Activated naive CD4-positive, alpha-beta T cell treated with anti-CD3 and anti-CD28 coated beads for 36 hours (primary cell): ENCODE results near the gene CDK6. TPM values are rescaled to one million over a fixed set of nuclear protein-coding genes. Genes with fewer than 3 reads are reported as not detected.
A peak's percentile ranks its signal among the peaks of the same experiment; 100 is the strongest.
"Not testable (repeated sequence)": the region's sequence is repeated elsewhere in the genome, so short reads cannot be mapped to it uniquely, and the experiment has no call there.

Experiments used
- CTCF ChIA-PET: fragments of 350-600 bp; sonication (Branson Sonifier 250); formaldehyde crosslinking; loops from one replicate; lab custom pipeline; 2021; ENCODE audit warnings: antibody characterized with exemption; lab: Charles Lee
- DNase-seq: peaks from one replicate; pipeline ENCODE4 v3.0.0-alpha.2; 2020
- H3K27ac Mint-ChIP-seq: one replicate; pipeline ENCODE4 v1.8.0; 2021; ENCODE audit warnings: mild to moderate bottlenecking, mixed read lengths
- H3K27me3 Mint-ChIP-seq: one replicate; pipeline ENCODE4 v1.8.0; 2021; ENCODE audit warnings: low read depth, mixed read lengths
- H3K36me3 Mint-ChIP-seq: one replicate; pipeline ENCODE4 v1.8.0; 2021; ENCODE audit warnings: low read depth, mixed read lengths
- H3K4me1 Mint-ChIP-seq: one replicate; pipeline ENCODE4 v1.8.0; 2021; ENCODE audit warnings: low read depth, mixed read lengths
- H3K4me3 Mint-ChIP-seq: one replicate; pipeline ENCODE4 v1.8.0; 2021; ENCODE audit warnings: mild to moderate bottlenecking, moderate library complexity, mixed read lengths
- H3K9me3 Mint-ChIP-seq: one replicate; pipeline ENCODE4 v1.8.0; 2021; ENCODE audit warnings: mixed read lengths
- intact Hi-C: fragments of 100-400 bp; cut with micrococcal nuclease; formaldehyde crosslinking; loops from one replicate; pipeline ENCODE4 v1.15.1; 2023
- total RNA-seq, 2 experiments: library from RNA; stranded (reverse); gene quantifications; one replicate each; pipeline ENCODE4 v1.2.3, GENCODE V29; 2021

CDK6 gene
- total RNA-seq, 2 experiments from 2014 or later = 99.4 to 101 TPM

- Mint-ChIP-seq H3K36me3 (peaks cover 42% of the 10 kb centered on the region), H3K27ac (peak overlapping the region; percentile 92), H3K4me3 (no peak overlapping the region), H3K9me3 (no peaks in the 10 kb centered on the region), H3K4me1 (peaks cover 70% of the 10 kb centered on the region), H3K27me3 (no peaks in the 10 kb centered on the region)
- CTCF ChIA-PET = interaction anchor here (0.6 to 1.7 kb wide), 7 partner anchors 39 to 281 kb away, joined by 3 to 5 read pairs (median 4); no protein-coding TSS in a partner anchor
- no peak for DNase-seq
- intact Hi-C loops = loop anchor here (5.0 kb wide), 1 partner anchor 239 kb away; the partner anchor contains the start of genes PEX1 and RBM48
These were observed 69.8 kb downstream of the CDK6 start for GRCh38 chr7:92766461-92767003.

GRCh38 chr7:92765725-92766124 lies 70.6 kb downstream of the CDK6 start:
- Mint-ChIP-seq H3K9me3 (no peaks in the 10 kb centered on the region), H3K27ac (no peak overlapping the region), H3K4me1 (peaks cover 73% of the 10 kb centered on the region), H3K36me3 (peaks cover 43% of the 10 kb centered on the region), H3K4me3 (no peak overlapping the region), H3K27me3 (no peaks in the 10 kb centered on the region)
- intact Hi-C loops = loop anchor here (5.0 kb wide), 1 partner anchor 238 kb away; the partner anchor contains the start of genes PEX1 and RBM48
- no peak for DNase-seq
- CTCF ChIA-PET = interaction anchor here (0.9 kb wide), 1 partner anchor 11 kb away, joined by 3 read pairs; no protein-coding TSS in a partner anchor

- CTCF ChIA-PET = no interaction called here
- Mint-ChIP-seq H3K36me3 (peaks cover 46% of the 10 kb centered on the region), H3K4me3 (no peak overlapping the region), H3K27ac (peak overlapping the region; percentile 70), H3K4me1 (peaks cover 60% of the 10 kb centered on the region), H3K27me3 (no peaks in the 10 kb centered on the region), H3K9me3 (no peaks in the 10 kb centered on the region)
- DNase-seq = peak; percentile 31
- intact Hi-C loops = loop anchor here (2.0 kb wide), 1 partner anchor 15 kb away; no protein-coding TSS in a partner anchor
These were observed 72.5 kb downstream of the CDK6 start for GRCh38 chr7:92763636-92764423.

GRCh38 chr7:92762851-92763250 lies 73.5 kb downstream of the CDK6 start:
- DNase-seq = no peak
- Mint-ChIP-seq H3K4me1 (peaks cover 50% of the 10 kb centered on the region), H3K27ac (no peak overlapping the region), H3K27me3 (no peaks in the 10 kb centered on the region), H3K9me3 (no peaks in the 10 kb centered on the region), H3K4me3 (no peak overlapping the region), H3K36me3 (peaks cover 48% of the 10 kb centered on the region)
- intact Hi-C loops = loop anchor here (2.0 kb wide), 1 partner anchor 14 kb away; no protein-coding TSS in a partner anchor
- CTCF ChIA-PET = interaction anchor here (1.2 kb wide), 1 partner anchor 10 kb away, joined by 5 read pairs; no protein-coding TSS in a partner anchor

GRCh38 chr7:92761391-92762097 lies 74.8 kb downstream of the CDK6 start:
- H3K4me1 Mint-ChIP-seq = peaks cover 38% of the 10 kb centered on the region
- H3K36me3 Mint-ChIP-seq = peaks cover 51% of the 10 kb centered on the region
- intact Hi-C loops = loop anchor here (2.0 kb wide), 1 partner anchor 13 kb away; no protein-coding TSS in a partner anchor
- H3K27ac Mint-ChIP-seq = peak overlapping the region; percentile 37
- DNase-seq = no peak
- no peaks in the 10 kb centered on the region for H3K9me3 Mint-ChIP-seq
- no peaks in the 10 kb centered on the region for H3K27me3 Mint-ChIP-seq
- CTCF ChIA-PET = interaction anchor here (0.7 to 1.2 kb wide), 3 partner anchors 8 to 23 kb away, joined by 4 to 11 read pairs (median 5); no protein-coding TSS in a partner anchor
- no peak overlapping the region for H3K4me3 Mint-ChIP-seq

- CTCF ChIA-PET = no interaction called here
- Mint-ChIP-seq H3K36me3 (peaks cover 56% of the 10 kb centered on the region), H3K9me3 (no peaks in the 10 kb centered on the region), H3K4me1 (peaks cover 43% of the 10 kb centered on the region), H3K27ac (no peak overlapping the region), H3K4me3 (no peak overlapping the region), H3K27me3 (no peaks in the 10 kb centered on the region)
- no peak for DNase-seq
- intact Hi-C loops = no loop called here
These were observed 77.5 kb downstream of the CDK6 start for GRCh38 chr7:92758796-92759431.

GRCh38 chr7:92757311-92757910 lies 79.0 kb downstream of the CDK6 start:
- H3K36me3 Mint-ChIP-seq = peaks cover 62% of the 10 kb centered on the region
- H3K4me3 Mint-ChIP-seq, H3K27ac Mint-ChIP-seq, intact Hi-C loops, H3K27me3 Mint-ChIP-seq, DNase-seq, H3K9me3 Mint-ChIP-seq, CTCF ChIA-PET: not testable (repeated sequence)
- peaks cover 49% of the 10 kb centered on the region for H3K4me1 Mint-ChIP-seq

GRCh38 chr7:92755680-92756079 lies 80.7 kb downstream of the CDK6 start:
- peak overlapping the region; percentile 2 for H3K27ac Mint-ChIP-seq
- peaks cover 55% of the 10 kb centered on the region for H3K36me3 Mint-ChIP-seq
- peaks cover 44% of the 10 kb centered on the region for H3K4me1 Mint-ChIP-seq
- H3K9me3 Mint-ChIP-seq = no peaks in the 10 kb centered on the region
- H3K27me3 Mint-ChIP-seq = no peaks in the 10 kb centered on the region
- no peak overlapping the region for H3K4me3 Mint-ChIP-seq
- CTCF ChIA-PET = interaction anchor here (0.9 to 1.4 kb wide), 3 partner anchors 10 to 75 kb away, joined by 3 read pairs; no protein-coding TSS in a partner anchor
- intact Hi-C loops = no loop called here
- DNase-seq = no peak

GRCh38 chr7:92754919-92755581 lies 81.3 kb downstream of the CDK6 start:
- H3K27ac Mint-ChIP-seq = no peak overlapping the region
- CTCF ChIA-PET = interaction anchor here (0.9 to 1.4 kb wide), 4 partner anchors 10 to 76 kb away, joined by 3 to 4 read pairs (median 3); no protein-coding TSS in a partner anchor
- no peaks in the 10 kb centered on the region for H3K9me3 Mint-ChIP-seq
- no peak for DNase-seq
- intact Hi-C loops = no loop called here
- H3K4me1 Mint-ChIP-seq = peaks cover 48% of the 10 kb centered on the region
- H3K27me3 Mint-ChIP-seq = no peaks in the 10 kb centered on the region
- no peak overlapping the region for H3K4me3 Mint-ChIP-seq
- peaks cover 59% of the 10 kb centered on the region for H3K36me3 Mint-ChIP-seq

- Mint-ChIP-seq H3K27me3 (no peaks in the 10 kb centered on the region), H3K9me3 (no peaks in the 10 kb centered on the region), H3K4me1 (peaks cover 57% of the 10 kb centered on the region), H3K4me3 (no peak overlapping the region), H3K27ac (no peak overlapping the region), H3K36me3 (peaks cover 57% of the 10 kb centered on the region)
- no peak for DNase-seq
- intact Hi-C loops = no loop called here
- CTCF ChIA-PET = interaction anchor here (0.6 kb wide), 2 partner anchors 8 to 10 kb away, joined by 3 to 11 read pairs; no protein-coding TSS in a partner anchor
These were observed 82.8 kb downstream of the CDK6 start for GRCh38 chr7:92753614-92754013.
